HFFc6 (cell line): ENCODE data around the gene RTF1. TPM values are rescaled to one million over a fixed set of nuclear protein-coding genes. Genes with fewer than 3 reads are reported as not detected.

ENCODE experiments used
- DNase-seq: peaks from one replicate; pipeline ENCODE4 v3.0.0-alpha.2; 2018
- H3K27ac Mint-ChIP-seq: 2 replicates; pipeline ENCODE4 v1.8.0; 2020; ENCODE audit warnings: mild to moderate bottlenecking, mixed read lengths
- H3K27me3 Mint-ChIP-seq: 2 replicates; pipeline ENCODE4 v1.8.0; 2021; ENCODE audit warnings: mild to moderate bottlenecking, moderate library complexity, mixed read lengths; ENCODE audit not compliant: insufficient read depth
- H3K36me3 Mint-ChIP-seq: 2 replicates; pipeline ENCODE4 v1.8.0; 2021; ENCODE audit warnings: low read depth, mixed read lengths
- H3K4me1 Mint-ChIP-seq: 2 replicates; pipeline ENCODE4 v1.8.0; 2020; ENCODE audit warnings: low read depth, mixed read lengths
- H3K4me3 Mint-ChIP-seq: 2 replicates; pipeline ENCODE4 v1.8.0; 2020; ENCODE audit warnings: mild to moderate bottlenecking, moderate library complexity, mixed read lengths
- H3K9me3 Mint-ChIP-seq: 2 replicates; pipeline ENCODE4 v1.8.0; 2020; ENCODE audit warnings: mild to moderate bottlenecking, mixed read lengths
- CTCF ChIP-seq: fragments of 200-600 bp; sonication (generic); IDR thresholded peaks from 2 replicates; pipeline ENCODE4 v1.5.0; 2021; ENCODE audit warnings: antibody characterized with exemption, mild to moderate bottlenecking
- total RNA-seq, 6 experiments: library from RNA; stranded (reverse); fragmentation: NEBNext Ultra II Directional; extraction: Animal tissue kit (Norgen Biotek cat#: 25700); gene quantifications; 2 replicates in 1 of 6; 3 replicates in 5 of 6; pipeline ENCODE4 v1.2.3, GENCODE V29; 2021

The RTF1 gene
- total RNA-seq, 6 experiments from 2014 or later: 32.3 to 38.3 (median 35.8) TPM

GRCh38 chr15:41505776-41506175 is 88.9 kb downstream of the RTF1 start:
- Mint-ChIP-seq H3K36me3 (no peaks in the 10 kb centered on the region), H3K4me1 (no peaks in the 10 kb centered on the region), H3K4me3 (no peak overlapping the region), H3K27ac (no peak overlapping the region), H3K9me3 (no peaks in the 10 kb centered on the region), H3K27me3 (peaks cover 20% of the 10 kb centered on the region)
- DNase-seq: no peak
- no peak for TF ChIP-seq CTCF

- H3K27me3 Mint-ChIP-seq: peaks cover 19% of the 10 kb centered on the region
- H3K9me3 Mint-ChIP-seq: no peaks in the 10 kb centered on the region
- no peak for TF ChIP-seq CTCF
- no peaks in the 10 kb centered on the region for H3K4me1 Mint-ChIP-seq
- no peak overlapping the region for H3K4me3 Mint-ChIP-seq
- no peaks in the 10 kb centered on the region for H3K36me3 Mint-ChIP-seq
- no peak for DNase-seq
- no peak overlapping the region for H3K27ac Mint-ChIP-seq
Observed at GRCh38 chr15:41506796-41507341, 90.0 kb downstream of the RTF1 start.

GRCh38 chr15:41507820-41508290 is 91.0 kb downstream of the RTF1 start:
- peaks cover 7% of the 10 kb centered on the region; the same call in 1 of the 2 replicates for H3K4me1 Mint-ChIP-seq
- H3K27me3 Mint-ChIP-seq: peaks cover 24% of the 10 kb centered on the region
- H3K36me3 Mint-ChIP-seq: no peaks in the 10 kb centered on the region
- TF ChIP-seq CTCF: no peak
- no peaks in the 10 kb centered on the region for H3K9me3 Mint-ChIP-seq
- H3K27ac Mint-ChIP-seq: no peak overlapping the region
- no peak overlapping the region for H3K4me3 Mint-ChIP-seq
- no peak for DNase-seq

- TF ChIP-seq CTCF: no peak
- H3K9me3 Mint-ChIP-seq: no peaks in the 10 kb centered on the region
- H3K27me3 Mint-ChIP-seq: peaks cover 25% of the 10 kb centered on the region
- H3K4me3 Mint-ChIP-seq: no peak overlapping the region
- no peaks in the 10 kb centered on the region; the same call in 1 of the 2 replicates for H3K36me3 Mint-ChIP-seq
- peaks cover 21% of the 10 kb centered on the region for H3K4me1 Mint-ChIP-seq
- no peak for DNase-seq
- H3K27ac Mint-ChIP-seq: no peak overlapping the region
Observed at GRCh38 chr15:41510728-41511127, 93.8 kb downstream of the RTF1 start.

GRCh38 chr15:41511331-41511898 is 94.5 kb downstream of the RTF1 start:
- Mint-ChIP-seq H3K4me1 (peaks cover 21% of the 10 kb centered on the region), H3K4me3 (no peak overlapping the region), H3K36me3 (no peaks in the 10 kb centered on the region; the same call in 1 of the 2 replicates), H3K9me3 (no peaks in the 10 kb centered on the region), H3K27me3 (peaks cover 21% of the 10 kb centered on the region), H3K27ac (no peak overlapping the region)
- no peak for DNase-seq
- no peak for TF ChIP-seq CTCF
